NCI-H2081 (cell line): ENCODE measurements around the gene SCRN2.

ENCODE experiments used
- DNase-seq, 2 experiments: peaks; one replicate each; lab custom pipeline; 2025; lab: John Stamatoyannopoulos, UW

Gene SCRN2

DNA sequence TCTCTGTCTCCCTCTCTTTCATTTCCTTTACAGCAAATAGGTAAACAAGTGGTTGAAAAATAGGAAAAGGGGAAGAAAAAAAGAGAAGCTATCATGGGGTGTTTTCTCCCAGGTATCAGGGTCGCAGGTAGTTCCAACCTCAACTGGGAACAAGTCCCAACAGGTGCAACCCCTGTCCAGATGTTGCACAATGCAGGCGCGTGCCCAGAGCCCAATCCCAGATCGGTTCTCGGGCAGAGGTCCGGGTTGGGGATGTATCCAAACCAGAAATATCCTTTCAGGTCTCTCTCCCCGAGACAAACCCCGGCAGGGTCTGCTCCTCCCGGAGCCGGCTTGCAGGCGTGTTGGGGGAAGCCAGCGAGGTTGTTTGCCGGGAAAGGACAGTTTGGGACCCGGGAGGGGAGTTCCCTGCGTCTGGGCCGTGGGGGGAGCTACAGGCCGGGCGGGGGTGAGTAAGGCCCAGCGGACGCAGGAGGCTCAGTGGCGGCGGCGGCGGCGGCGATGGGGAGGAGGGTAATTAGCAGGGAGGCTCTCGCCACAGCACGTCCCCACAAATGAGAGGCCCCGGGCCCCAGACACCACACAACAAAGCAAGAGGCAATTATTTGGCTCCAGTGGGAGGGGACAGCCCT is 31.1 kb upstream of the SCRN2 start:
- no peak for DNase-seq

DNA sequence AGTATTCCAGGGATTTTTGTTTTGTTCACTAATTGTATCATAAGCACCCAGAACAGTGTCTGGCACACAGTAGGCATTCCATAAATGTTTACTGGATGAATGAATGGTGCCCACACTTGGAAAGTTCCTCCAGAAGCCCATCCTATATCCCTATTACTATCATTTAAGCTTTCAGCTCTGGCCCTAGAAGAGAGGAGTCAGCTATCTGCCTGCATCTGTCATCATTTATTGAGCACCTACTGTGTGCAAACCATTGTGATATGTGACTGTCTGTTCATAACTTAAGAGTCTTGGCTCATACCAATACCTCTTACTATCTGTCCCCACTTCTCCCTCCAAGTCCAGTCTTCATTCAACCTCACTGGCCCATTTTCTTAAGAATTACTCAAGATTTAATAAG is 30.0 kb upstream of the SCRN2 start:
- DNase-seq, result no peak

DNA sequence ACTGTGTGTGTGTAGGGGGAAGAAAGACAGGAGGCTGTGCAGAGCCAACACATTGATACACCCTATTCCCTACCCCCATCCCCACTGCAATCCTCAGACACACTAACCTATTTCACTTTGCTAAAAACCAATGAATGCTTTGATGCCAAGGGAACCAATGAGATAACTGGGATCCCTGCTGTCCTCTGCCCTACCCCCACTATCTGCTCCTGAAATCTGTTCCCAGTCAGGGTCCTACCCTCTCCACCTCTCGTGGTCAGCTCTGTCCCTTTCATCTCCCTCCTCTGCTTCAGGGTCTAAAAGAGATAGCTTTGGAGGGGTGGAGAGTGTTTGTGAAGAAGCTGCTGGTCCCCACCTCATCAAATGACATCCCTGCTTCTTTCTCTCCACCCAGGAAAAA is 29.0 kb upstream of the SCRN2 start:
- no peak for DNase-seq

DNA sequence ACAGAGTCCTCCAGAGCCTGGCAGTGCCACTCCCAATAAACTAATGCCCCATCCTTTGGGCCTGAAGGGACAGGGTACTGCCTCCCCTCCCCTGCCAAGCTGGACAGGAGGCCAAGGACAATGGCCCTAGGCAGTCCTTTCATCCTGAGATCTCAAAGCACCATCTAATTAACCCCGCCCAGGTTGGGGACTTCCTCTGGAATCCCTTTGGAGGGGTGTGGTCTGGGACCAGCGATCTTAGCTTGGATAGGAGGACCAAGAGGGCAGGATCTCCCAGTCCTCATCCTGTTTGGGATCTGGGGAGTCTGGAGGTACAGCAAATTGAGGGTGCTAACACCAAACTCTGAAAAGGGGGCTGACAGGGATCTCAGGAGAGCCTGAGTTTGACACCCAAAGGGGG is 28.0 kb upstream of the SCRN2 start:
- no peak for DNase-seq

DNA sequence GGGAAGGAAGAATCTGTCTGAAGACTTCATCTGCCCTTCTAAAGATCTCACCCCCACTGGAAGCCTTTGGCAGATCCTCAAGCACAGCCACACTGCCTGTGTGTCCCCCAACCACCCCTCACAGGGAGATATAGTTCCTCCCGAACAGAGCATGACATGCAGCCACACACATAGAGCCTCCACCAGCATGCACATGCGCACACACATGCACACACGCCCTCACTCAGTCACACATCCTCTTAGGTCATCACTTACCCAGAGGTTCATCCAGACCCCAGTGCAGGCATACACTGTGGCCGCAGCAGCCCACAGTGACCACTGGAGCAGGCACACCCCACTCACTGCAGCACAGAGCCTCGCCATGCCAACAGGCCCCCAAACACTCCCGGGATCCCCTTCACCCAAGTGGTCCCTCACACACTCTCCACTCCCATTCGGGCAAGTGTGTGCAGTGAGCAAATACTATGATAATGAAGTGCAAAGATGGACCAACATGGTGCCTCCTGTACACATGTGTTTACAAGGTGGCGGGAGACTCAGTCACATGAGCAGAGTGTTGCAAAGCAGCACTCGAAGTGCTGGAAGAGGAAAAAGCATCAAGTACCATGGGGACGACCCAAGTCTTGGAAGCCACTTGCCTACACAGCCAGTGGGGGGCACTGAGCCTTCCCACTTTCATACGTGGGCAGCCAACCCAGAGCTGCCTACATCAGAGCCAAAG is 26.9 kb upstream of the SCRN2 start:
- no peak for DNase-seq

DNA sequence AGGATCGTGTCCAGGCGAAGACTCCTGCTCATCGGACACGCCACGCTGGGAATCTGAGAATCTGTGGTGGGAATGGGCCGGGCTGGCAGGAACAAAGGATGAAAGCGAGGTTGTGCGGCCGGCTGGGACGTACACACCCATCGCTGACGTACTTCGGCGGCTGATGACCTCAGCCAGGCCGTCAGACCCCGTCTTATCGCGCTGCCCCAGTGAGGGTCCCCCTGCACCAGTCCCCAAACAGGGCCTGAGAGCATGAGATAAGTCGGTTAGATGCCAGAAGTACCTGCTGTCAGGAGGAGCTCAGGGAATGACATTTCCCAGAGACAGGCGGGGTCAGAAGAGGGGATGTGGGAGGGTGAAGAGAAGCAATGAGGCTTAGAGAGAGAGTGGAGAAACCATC is 25.9 kb upstream of the SCRN2 start:
- DNase-seq, result no peak

DNA sequence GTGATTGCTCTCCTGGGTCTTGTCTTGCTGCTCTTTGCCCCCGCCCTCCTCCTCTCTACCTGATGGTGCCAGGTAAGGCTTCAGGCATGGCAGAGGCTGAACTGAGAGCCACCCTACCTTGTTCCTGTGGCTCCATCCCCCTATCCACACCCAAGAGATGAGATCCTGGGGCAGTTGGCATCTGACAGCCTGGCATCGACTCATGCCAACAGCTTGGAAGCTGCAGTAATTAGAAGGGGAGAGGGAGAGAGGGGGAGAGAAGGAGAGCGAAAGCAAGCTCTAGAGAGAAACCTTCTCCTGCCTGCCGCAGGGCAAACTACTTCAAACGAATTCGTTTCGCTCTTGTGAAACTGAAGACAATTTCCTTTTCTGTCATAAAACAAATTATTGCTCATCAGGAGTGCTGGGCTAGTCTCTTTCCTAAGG is 23.7 kb upstream of the SCRN2 start:
- DNase-seq, result no peak

DNA sequence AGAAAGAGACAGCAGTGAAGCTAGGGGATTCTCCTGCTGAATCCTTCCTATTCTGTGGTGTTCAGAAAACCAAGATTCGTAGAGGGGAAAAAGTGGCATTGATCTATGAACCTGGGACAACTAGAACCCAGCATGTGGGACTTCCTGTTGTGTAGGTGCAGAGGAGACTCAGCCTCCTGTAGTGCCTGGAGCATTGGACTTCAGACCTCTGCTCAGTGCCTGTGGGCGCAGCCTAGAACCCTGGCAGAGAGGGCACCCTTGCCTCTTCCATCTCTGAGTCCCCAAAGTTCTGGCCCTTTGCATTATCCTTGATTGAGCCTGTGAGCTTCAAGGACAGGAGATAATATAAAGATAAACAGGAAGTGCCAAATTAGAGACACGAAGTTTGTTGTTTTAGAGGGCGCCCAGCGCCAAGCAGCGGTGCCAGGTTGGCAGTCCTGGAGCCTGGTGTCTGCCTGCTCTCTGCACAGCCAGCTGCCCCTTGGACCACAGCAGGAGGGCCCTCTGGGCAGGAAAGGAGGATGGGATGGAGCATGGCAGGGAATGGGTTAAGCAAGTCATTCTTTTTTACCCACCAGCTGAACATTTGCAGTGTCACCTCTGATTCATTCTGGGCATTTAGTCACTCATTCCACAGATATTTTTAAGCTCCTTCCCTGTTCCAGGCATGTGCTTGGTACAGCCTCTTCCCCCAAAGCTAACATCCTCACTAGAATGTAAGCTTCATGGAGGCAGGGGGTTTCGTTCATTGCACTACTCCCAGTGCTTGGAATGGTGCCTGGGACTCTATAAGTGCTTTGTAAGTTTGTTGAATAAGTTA is 21.8 kb upstream of the SCRN2 start:
- DNase-seq, result peak in 1 of 2 experiments; percentile 60

DNA sequence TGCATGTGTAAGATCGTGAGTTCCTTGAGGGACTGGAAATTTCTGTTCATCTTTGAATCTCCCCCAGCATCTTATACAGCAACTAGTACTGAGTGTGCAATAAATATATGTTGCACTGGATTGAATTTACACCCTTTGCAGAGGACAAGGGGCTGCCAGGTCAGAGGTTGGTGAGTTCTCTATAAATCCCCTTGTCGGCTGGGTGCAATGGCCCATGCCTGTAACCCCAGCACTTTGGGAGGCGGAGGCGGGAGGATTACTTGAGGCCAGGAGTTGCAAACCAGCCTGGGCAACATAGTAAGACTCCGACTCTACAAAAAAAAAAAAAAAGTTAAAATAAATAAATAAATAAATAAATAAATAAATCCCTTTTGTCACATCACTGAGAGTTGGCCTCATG is 19.3 kb upstream of the SCRN2 start:
- DNase-seq, result no peak

DNA sequence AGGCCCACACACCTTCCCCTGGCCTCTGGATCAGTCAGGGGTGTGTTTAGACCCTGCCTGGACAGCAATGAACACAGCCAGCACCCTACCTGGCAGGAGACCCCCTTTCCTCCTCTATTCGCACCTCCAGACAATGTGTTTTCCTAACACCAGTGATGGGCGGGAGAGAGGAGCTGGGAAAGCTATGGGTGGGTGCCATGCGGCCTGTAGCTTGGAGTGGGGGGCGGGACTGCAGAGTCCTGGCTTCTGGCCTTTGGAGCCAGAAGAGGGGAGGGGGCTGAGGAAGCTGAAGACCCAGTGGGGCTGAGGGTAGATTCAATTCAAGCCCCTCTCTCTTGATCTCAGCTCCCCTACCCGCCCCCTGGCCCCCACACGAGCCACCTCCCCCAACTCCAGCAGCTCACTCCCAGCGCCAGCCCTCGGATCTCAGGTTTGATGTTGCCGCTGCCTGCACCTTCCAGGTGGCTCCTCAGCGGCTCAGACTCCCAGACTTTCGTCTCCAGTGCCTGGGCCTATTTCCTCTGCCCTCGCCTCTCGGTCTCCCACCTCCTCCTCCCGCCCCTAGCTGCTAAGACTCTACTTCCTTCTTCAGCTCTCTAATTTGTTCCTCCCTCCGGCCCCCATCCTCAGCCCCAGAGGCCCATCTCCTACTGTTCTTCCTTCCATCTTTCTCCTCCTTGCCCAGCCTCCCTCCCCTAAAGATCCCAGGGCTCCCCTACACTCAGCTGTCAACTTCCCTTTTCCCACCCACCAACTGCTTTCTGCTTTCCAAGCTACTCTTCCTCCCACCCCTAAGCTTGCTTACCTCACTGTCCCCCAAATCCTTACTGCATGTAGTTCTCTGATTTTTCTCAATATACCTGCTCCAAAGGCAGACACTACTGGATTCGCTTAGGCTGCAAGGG is 16.7 kb upstream of the SCRN2 start:
- no peak for DNase-seq

DNA sequence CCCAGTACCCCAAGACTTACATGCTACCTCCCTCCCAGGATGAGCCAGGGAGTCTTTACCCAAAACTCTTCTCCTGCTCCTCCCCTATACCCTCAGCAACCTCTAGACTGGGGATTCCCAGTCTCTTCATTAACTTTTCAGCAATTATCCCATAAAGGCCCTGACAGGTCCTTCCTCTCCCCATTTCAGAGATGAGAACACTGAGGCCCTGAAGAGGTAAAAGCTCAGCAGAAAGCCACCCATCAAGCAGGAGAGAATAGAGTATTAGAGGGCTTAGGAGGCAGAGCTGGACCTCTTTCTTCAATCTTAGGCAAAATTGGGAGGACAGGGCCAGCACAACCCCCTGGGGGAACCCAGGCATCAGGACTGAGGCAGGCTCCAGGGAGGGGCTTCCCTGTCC is 15.8 kb upstream of the SCRN2 start:
- no peak for DNase-seq

DNA sequence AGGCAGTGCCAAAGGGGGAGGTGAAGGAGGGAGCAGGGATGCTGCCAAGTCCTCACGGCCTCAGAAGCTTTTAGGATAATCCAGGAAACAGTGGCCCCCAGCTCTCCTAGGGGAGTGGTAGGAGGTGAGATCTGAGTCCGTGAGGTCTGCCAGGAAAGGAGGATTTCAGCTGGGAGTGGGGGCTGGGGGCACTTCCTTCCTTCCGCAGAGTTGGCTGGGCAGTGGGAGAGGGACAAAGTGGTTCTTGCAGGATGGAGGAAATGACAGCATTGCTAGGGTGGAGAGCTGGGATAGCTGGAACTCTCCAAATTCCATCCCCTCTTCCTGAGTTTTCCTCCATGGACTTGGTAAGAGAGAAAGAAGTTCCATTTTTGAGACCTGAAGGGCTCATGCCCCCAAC is 14.7 kb upstream of the SCRN2 start:
- no peak for DNase-seq

DNA sequence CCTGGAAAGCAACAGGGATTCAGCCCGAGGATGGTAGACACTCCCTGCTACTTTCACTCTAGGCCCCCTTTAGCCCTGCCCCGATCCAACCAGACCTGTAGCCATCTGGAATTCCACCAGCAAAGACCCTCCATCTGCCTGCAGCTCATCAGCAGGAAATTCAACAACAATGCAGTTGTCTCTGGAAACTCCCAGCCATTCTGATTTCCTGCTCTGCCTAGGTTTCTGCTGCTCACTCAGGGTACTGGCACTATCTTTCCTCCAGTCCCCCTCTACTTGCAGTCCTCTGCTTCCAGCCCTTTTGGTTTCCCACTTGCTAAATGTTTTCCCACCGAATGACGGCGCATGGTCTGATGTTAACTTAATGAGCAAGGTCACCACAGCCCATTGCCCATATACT is 12.5 kb upstream of the SCRN2 start:
- no peak for DNase-seq

DNA sequence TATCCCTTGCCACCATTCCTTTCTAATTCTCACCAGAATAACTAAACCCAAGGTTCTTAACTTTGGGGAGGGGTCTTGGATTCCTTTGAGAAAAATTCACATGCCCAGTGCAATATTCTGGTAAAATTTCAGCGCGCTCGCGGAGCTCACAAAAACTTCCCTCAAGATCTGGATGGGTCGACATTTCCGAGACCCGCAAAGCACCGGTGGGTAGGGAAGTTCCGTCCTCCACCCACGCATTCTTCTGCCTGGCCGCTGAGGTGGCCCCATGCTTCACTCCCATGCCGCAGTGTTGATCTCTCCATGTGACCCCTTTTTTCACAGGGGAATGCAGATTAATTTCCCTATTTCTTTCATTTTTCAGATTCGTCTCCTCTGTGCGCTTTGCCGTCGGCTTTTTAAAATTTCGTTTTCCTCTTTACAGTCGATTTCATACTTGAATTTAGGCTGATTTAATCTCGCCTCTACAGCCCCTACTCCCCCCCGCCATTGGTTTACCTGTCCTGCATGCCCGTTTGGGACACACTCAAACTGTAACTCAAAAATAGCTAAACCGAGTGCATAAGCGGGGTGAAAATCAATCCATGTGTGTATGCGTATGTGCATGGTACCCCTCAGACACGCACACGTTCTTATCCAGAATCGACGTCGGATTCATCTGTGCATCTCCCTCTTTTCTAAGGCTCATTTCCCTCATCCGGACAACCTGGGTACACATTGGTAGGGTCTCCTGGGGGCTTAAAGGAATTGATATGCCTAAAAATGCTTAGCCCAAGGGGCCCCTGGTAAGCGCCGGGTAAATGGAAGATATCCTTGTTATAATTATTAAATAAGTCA is 11.3 kb upstream of the SCRN2 start:
- DNase-seq, result no peak

DNA sequence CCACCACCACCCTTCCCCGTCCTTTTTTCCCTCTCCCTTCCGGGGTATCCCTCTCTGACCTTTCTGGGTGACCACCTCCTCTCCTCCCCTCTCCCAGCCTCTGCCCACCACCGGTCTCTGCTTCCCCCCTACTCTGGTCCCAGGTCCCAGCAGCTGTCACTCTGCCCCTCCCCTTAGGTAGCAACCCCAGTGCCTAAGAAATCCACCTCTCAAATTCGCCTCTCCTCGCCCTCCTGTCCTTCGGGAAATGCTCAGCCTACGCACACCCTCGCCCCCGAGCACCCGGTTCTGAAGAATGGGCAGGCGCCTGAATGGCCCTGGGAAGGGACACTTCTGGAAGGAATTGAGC is 10.7 kb upstream of the SCRN2 start:
- DNase-seq, result no peak

DNA sequence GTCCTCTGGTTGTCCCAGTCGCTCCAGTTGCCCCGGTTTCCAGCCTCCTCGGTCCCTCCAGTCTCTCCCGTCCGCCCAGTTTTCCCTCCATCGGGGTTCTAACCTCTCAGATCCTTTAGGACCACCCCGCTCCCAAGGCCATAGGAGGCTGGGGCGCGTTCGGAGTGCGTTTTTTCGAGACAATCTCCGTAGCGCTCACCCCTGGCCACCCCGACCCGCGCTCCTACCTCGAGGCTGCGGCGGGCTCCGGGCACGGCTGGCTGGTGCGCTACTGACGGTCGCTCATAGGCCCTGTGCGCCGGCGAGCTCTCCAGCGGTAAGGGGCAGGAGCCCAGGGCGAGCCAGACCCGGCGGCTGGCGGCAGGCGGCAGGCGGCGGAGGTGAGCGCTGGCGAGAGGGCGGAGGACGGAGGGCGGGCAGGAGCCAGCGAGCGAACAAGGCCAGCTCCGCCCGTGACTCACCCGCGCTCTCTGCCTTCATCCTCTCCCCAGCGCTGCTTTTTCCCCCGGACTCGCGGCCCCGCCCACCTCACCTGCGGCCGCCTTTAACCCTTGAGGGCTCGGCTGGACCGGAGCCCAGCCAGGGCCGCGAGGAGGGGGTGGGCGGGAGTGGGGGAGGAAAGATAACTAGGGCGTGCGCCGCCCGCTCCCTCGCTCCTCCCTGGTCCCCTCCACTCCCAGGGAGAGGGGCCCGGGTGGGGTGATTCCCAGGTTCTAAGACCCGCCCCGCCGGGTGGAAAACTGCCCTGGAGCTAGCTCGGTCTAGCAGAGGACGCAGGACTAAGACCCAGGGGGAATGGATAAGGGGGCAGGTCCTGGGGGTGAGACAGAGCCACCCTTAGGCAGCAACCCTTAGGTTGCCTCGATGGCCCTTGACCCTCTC is 9.9 kb upstream of the SCRN2 start, which contains the start of gene SP6:
TSS of gene SP6 (minus strand) at position 472 of the 882 bp plus-strand sequence. CDS start 2,734 bp downstream, outside the sequence.
- peak; percentile 73 to 84 for DNase-seq

DNA sequence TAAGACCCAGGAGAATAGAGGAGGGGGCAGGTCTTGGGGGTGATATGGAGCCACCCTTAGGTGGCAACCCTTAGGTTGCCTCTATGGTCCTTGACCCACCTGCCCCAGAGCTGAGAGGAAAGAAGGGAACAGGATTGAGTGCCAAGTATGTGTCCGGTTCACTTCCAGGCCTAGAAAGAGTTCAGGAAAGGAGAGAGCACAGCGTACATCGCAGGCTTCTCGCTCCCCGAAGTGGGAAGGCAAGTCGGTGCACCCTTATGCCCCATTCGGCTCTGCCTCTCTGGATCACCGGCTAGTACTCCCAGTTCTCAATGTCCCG is 9.3 kb upstream of the SCRN2 start:
- peak in 1 of 2 experiments; percentile 39 for DNase-seq

DNA sequence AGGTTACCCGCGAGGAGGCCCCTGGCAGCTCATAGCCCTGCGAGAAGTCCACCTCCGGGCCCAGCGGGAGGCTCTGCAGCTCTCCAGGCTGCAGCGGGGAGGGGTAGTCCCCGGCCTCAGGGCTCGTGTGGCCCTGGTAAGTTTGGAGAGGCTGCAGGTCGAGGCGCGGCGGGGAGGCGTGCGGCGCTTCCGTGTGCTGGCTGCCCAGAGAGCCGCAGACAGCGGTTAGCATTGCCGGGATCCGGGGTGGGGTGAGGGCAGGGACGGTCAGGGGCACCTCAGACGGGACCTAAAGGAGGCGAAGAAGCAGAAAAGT is 7.1 kb upstream of the SCRN2 start:
- DNase-seq, result no peak

DNA sequence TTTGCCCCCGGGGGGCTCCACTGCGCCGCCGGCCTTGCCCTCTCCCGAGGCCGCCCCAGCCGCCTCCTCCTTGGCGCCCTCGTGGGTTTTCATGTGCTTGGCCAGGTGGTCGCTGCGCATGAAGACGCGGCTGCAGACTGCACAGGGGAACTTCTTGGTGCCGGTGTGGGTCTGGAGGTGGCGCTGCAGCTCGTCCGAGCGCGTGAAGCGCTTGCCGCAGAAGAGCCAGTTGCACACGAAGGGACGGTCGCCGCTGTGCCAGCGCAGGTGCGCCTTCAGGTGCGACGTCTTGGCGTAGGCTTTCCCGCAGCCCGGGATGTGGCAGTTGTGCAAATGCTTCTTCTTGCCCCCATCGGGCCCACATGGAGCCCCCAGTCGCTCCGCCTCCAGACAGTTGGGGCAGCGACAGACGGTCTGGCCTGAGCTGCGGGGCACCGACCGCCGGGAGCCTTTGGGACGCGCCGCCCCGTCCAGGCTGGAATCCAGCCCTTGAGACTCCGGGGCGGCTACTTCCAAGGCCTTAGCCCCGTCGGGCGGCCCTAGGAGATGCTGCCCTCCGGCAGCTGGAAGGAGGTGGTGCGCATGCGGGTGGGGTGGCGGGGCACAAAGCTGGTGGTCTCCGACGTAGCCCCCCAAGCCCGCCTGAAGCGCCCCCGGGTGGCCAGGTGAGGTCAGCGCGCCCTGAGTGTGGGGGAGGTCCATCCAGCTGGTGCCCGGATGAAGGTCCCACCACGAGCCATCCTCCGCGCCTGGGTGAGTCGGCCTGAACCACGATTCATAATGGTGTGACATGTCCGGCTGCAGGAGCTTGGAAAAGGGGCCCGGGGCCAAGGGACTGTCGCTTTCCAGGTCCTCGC is 6.5 kb upstream of the SCRN2 start:
- DNase-seq, result no peak
